Endothelial cell of umbilical vein (primary cell): ENCODE results near the gene TBC1D21. TPM values are rescaled to one million over a fixed set of nuclear protein-coding genes. Genes with fewer than 3 reads are reported as not detected.

Experiments
- BruUV-seq: library from RNA; stranded (reverse); fragments of 400-500 nt; replicated peaks from 2 replicates; lab custom pipeline; 2021; lab: Mats Ljungman, UMichigan
- CTCF ChIA-PET: fragments of 300-600, 350-600 bp; sonication (Branson Sonifier 250); formaldehyde crosslinking; loops from one replicate; lab custom pipeline; 2021; ENCODE audit warnings: antibody characterized with exemption, inconsistent platforms; lab: Charles Lee
- POLR2A ChIA-PET: fragments of 300-600, 350-600 bp; sonication (Branson Sonifier 250); formaldehyde crosslinking; loops from one replicate; lab custom pipeline; 2021; ENCODE audit warnings: antibody characterized with exemption, inconsistent platforms; lab: Charles Lee
- DNase-seq: peaks from one replicate; pipeline ENCODE4 v3.0.0-alpha.2; 2011; ENCODE audit warnings: low read depth, low spot score
- FAIRE-seq: peaks from 2 replicates; lab custom pipeline; 2011; peaks lifted over from hg19 to GRCh38; lab: Jason Lieb, UNC
- H2AFZ ChIP-seq: 2 replicates; pipeline ENCODE4 v1.6.0; 2012; ENCODE audit warnings: low read depth, low read length, control low read depth, inconsistent platforms
- H3K27ac ChIP-seq: 2 replicates; pipeline ENCODE4 v1.5.1; 2011; ENCODE audit warnings: low read depth, mild to moderate bottlenecking, control low read depth, low read length, moderate library complexity; ENCODE audit not compliant: insufficient read depth
- H3K27me3 ChIP-seq, 2 experiments: 2 replicates each; pipeline versions ENCODE4 v1.6.0 to v1.6.1; 2011; ENCODE audit warnings: low read length in 2 of 2, mixed read lengths in 1 of 2; ENCODE audit not compliant: control insufficient read depth in 2 of 2, insufficient read depth in 2 of 2
- H3K36me3 ChIP-seq, 2 experiments: 2 replicates in 1 of 2; 3 replicates in 1 of 2; pipeline ENCODE4 v1.5.1; 2011; ENCODE audit warnings: low read length in 2 of 2, mild to moderate bottlenecking in 1 of 2, moderate library complexity in 1 of 2; ENCODE audit not compliant: control insufficient read depth in 2 of 2, insufficient read depth in 2 of 2; ENCODE audit errors: extremely low read depth in 1 of 2
- H3K4me1 ChIP-seq: 3 replicates; pipeline ENCODE4 v1.5.1; 2011; ENCODE audit warnings: mild to moderate bottlenecking, low read length; ENCODE audit not compliant: control insufficient read depth, insufficient read depth; ENCODE audit errors: extremely low read depth
- H3K4me2 ChIP-seq: 2 replicates; pipeline ENCODE4 v1.6.1; 2011; ENCODE audit warnings: low read length, control low read depth, mixed read lengths; ENCODE audit not compliant: insufficient read depth
- H3K4me3 ChIP-seq, 3 experiments: fragments of 200-600 bp in 1 of 3; sonication (generic), shearing (Covaris generic) in 1 of 3; replicated peaks in 1 of 3; 2 replicates each; pipeline ENCODE4 v1.5.1; 2011 to 2016; ENCODE audit warnings: control low read depth in 3 of 3, low read length in 3 of 3, mild to moderate bottlenecking in 2 of 3, inconsistent platforms in 1 of 3, low read depth in 1 of 3, moderate library complexity in 1 of 3; ENCODE audit not compliant: insufficient read depth in 1 of 3
- H3K79me2 ChIP-seq: 2 replicates; pipeline ENCODE4 v1.6.0; 2012; ENCODE audit warnings: low read length, inconsistent platforms; ENCODE audit not compliant: control insufficient read depth, insufficient read depth
- H3K9ac ChIP-seq: replicated peaks from 2 replicates; pipeline ENCODE3; 2011; ENCODE audit warnings: low read length, control low read depth; ENCODE audit not compliant: insufficient read depth; ENCODE audit errors: extremely low read depth
- H3K9me1 ChIP-seq: replicated peaks from 3 replicates; pipeline ENCODE4 v1.6.0; 2011; ENCODE audit warnings: mild to moderate bottlenecking, low read length; ENCODE audit not compliant: control insufficient read depth, insufficient read depth; ENCODE audit errors: extremely low read depth
- H3K9me3 ChIP-seq: replicated peaks from 2 replicates; pipeline ENCODE4 v1.5.1; 2012; ENCODE audit warnings: low read length, inconsistent platforms; ENCODE audit not compliant: control insufficient read depth, insufficient read depth
- H4K20me1 ChIP-seq: replicated peaks from 2 replicates; pipeline ENCODE3; 2011; ENCODE audit warnings: mild to moderate bottlenecking, low read length; ENCODE audit not compliant: control insufficient read depth, insufficient read depth; ENCODE audit errors: extremely low read depth
- EZH2 ChIP-seq: IDR thresholded peaks from 2 replicates; pipeline ENCODE4 v1.6.1; 2012; ENCODE audit warnings: borderline replicate concordance, low read depth, mild to moderate bottlenecking, moderate library complexity, low read length, inconsistent platforms; ENCODE audit not compliant: severe bottlenecking
- FOS ChIP-seq: IDR thresholded peaks from 2 replicates; pipeline ENCODE4 v1.6.1; 2011; ENCODE audit warnings: mild to moderate bottlenecking, low read length, moderate library complexity, borderline replicate concordance; ENCODE audit not compliant: insufficient read depth
- GATA2 ChIP-seq: IDR thresholded peaks from 2 replicates; pipeline ENCODE4 v1.7.0; 2011; ENCODE audit warnings: low read depth, mild to moderate bottlenecking, moderate library complexity, mixed read lengths, low read length; ENCODE audit not compliant: insufficient read length, insufficient read depth
- JUN ChIP-seq: IDR thresholded peaks from 2 replicates; pipeline ENCODE4 v1.6.1; 2011; ENCODE audit warnings: borderline replicate concordance, low read depth; ENCODE audit not compliant: insufficient read length, insufficient read depth
- MYC ChIP-seq: IDR thresholded peaks from one replicate; pipeline ENCODE4 v1.6.1; 2011; ENCODE audit warnings: mild to moderate bottlenecking, low read depth, low read length
- POLR2A ChIP-seq: IDR thresholded peaks from 2 replicates; pipeline ENCODE4 v1.6.1; 2012; ENCODE audit warnings: low read depth, mild to moderate bottlenecking, control low read depth, low read length
- POLR2AphosphoS5 ChIP-seq: IDR thresholded peaks from 2 replicates; pipeline ENCODE4 v1.6.1; 2012; ENCODE audit warnings: low read depth, mild to moderate bottlenecking, control low read depth, low read length, moderate library complexity; ENCODE audit not compliant: insufficient read depth
- dilution Hi-C: fragments of 300-500 bp; cut with MboI; formaldehyde crosslinking; loops from one replicate; pipeline ENCODE4 v1.15.0; 2019; ENCODE audit warnings: low sequenced_read_pairs; ENCODE audit not compliant: extremely low pct_ligation_motif_present
- intact Hi-C: fragments of 100-400 bp; cut with micrococcal nuclease; formaldehyde crosslinking; loops from one replicate; pipeline ENCODE4 v1.10.0; 2022
- polyA plus RNA-seq, 4 experiments: library from polyadenylated mRNA; depleted of rRNA in 3 of 4; stranded (reverse) in 3 of 4; unstranded in 1 of 4; fragments of >200 nt; gene quantifications; 2 replicates each; pipeline versions ENCODE4 v1.2.1 to v1.2.3, GENCODE V29; 2011 to 2012; ENCODE audit warnings: missing spikeins in 1 of 4
- total RNA-seq: library from RNA; stranded (reverse); gene quantifications from 2 replicates; pipeline ENCODE4 v1.2.3, GENCODE V29; 2021
- TF ChIP-seq, protein P1 (sequence below), 2 donors: IDR thresholded peaks; 1 replicate in 1 of 2; 2 replicates in 1 of 2; pipeline ENCODE4 v1.5.1; 2011; ENCODE audit warnings: low read length in 2 of 2, mild to moderate bottlenecking in 2 of 2, moderate library complexity in 2 of 2, control low read depth in 1 of 2, inconsistent platforms in 1 of 2, low read depth in 1 of 2; ENCODE audit not compliant: insufficient read depth in 1 of 2; ENCODE audit errors: extremely low read depth in 1 of 2
- TF ChIP-seq, protein P2 (sequence below): IDR thresholded peaks from 2 replicates; pipeline ENCODE4 v1.6.1; 2011; ENCODE audit not compliant: insufficient read depth, insufficient read length

The TBC1D21 gene
- total and polyA plus RNA-seq, 2 donors (not counting 3 experiments of a cell fraction or from before 2014, with no cell fraction given) = not detected

DNA sequence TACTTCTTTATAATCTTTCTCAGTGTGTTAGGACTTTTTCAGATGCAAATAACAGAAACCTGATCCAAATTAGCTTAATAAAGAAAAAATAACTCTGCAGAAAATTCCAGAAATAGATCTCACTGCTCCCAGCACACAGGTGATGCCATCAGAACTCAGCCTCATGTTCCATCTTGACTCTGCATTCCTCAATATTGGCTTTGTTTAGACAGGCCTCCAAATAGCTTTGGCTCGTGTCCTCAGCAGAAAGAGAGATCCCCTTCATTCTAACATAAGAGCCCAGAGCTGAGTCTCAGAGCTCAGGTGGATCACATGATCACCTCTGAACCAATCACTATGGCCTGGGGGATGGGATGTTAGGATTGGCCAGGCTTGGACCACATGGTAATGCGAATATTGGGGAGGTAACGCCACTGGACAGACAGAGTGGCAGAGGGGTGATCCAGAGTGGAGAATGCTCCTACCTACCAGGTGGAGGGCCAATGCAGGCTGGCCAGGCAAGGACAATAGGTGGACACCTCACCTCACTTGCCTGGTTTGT lies 46.6 kb upstream of the TBC1D21 start:
- no TSS peak for BruUV-seq
- TF ChIP-seq JUN (no peak), FOS (no peak), MYC (no peak), POLR2AphosphoS5 (no peak), GATA2 (no peak), POLR2A (no peak), EZH2 (no peak)
- TF ChIP-seq, protein P1, sequence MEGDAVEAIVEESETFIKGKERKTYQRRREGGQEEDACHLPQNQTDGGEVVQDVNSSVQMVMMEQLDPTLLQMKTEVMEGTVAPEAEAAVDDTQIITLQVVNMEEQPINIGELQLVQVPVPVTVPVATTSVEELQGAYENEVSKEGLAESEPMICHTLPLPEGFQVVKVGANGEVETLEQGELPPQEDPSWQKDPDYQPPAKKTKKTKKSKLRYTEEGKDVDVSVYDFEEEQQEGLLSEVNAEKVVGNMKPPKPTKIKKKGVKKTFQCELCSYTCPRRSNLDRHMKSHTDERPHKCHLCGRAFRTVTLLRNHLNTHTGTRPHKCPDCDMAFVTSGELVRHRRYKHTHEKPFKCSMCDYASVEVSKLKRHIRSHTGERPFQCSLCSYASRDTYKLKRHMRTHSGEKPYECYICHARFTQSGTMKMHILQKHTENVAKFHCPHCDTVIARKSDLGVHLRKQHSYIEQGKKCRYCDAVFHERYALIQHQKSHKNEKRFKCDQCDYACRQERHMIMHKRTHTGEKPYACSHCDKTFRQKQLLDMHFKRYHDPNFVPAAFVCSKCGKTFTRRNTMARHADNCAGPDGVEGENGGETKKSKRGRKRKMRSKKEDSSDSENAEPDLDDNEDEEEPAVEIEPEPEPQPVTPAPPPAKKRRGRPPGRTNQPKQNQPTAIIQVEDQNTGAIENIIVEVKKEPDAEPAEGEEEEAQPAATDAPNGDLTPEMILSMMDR (IDR thresholded peaks at IDR 0.05; ENCODE audit: extremely low read depth in 1 of 2, insufficient read depth in 1 of 2, low read depth in 1 of 2, low read length in 2 of 2) = no peak
- TF ChIP-seq, protein P2, sequence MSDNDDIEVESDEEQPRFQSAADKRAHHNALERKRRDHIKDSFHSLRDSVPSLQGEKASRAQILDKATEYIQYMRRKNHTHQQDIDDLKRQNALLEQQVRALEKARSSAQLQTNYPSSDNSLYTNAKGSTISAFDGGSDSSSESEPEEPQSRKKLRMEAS = no peak
- ChIA-PET CTCF (interaction anchor here (0.6 kb wide), 1 partner anchor 1154 kb away, joined by 3 read pairs; no protein-coding TSS in a partner anchor), POLR2A (no interaction called here)
- Histone ChIP-seq H3K9me3 (no peaks in the 10 kb centered on the region), H2AFZ (no peak overlapping the region), H3K4me1 (no peaks in the 10 kb centered on the region), H3K27me3 (no peaks in the 10 kb centered on the region), H3K9me1 (no peaks in the 10 kb centered on the region), H3K9ac (no peak overlapping the region), H3K4me3 (no peak overlapping the region), H3K79me2 (no peaks in the 10 kb centered on the region), H3K4me2 (no peak overlapping the region), H3K36me3 (no peaks in the 10 kb centered on the region), H3K27ac (no peak overlapping the region), H4K20me1 (no peaks in the 10 kb centered on the region)
- FAIRE-seq (no peak), DNase-seq (no peak)
- dilution Hi-C loops (no loop called here), intact Hi-C loops (no loop called here)
